ENCODE data around the gene SLC47A2. TPM values are rescaled to one million over a fixed set of nuclear protein-coding genes. Genes with fewer than 3 reads are reported as not detected.
"Not testable (repeated sequence)": the region's sequence is repeated elsewhere in the genome, so short reads cannot be mapped to it uniquely, and the experiment has no call there.

Gene SLC47A2
- total RNA-seq, 1 donor from 2014 or later, result not detected

- H3K9me3 Mint-ChIP-seq (ENCODE audit: unreplicated experiment), result no peaks in the 10 kb centered on the region
- H3K4me3 Mint-ChIP-seq (ENCODE audit: unreplicated experiment), result no peak overlapping the region
- peaks cover 14% of the 10 kb centered on the region for H3K36me3 Mint-ChIP-seq (ENCODE audit: low read depth, unreplicated experiment)
- DNase-seq (ENCODE audit: low spot score), result no peak
- no peaks in the 10 kb centered on the region for H3K27me3 Mint-ChIP-seq (ENCODE audit: unreplicated experiment)
- H3K4me1 Mint-ChIP-seq (ENCODE audit: unreplicated experiment), result no peaks in the 10 kb centered on the region
- no peak overlapping the region for H3K27ac Mint-ChIP-seq (ENCODE audit: unreplicated experiment)
- TF ChIP-seq CTCF (IDR thresholded peaks at IDR 0.05; ENCODE audit: unreplicated experiment), result no peak
Measured at GRCh38 chr17:19670908-19671307, 45.5 kb downstream of the SLC47A2 start.

DNA sequence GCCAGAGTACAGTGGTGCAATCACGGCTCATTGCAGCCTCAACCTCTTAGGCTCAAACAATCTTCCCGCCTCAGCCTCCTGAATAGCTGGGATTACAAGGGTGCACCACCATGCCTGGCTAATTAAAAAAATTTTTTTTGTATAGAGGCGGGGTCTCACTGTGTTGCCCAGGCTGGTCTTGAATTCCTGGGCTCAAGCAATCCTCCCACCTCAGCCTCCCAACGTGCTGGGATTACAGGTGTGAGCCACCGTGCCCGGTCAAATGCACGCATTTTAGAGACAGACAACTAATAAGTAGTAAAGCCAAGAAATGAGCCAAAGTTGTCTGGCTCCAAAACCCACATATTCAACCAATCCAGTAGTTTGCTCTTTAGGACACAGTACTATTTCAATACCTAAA, 46.7 kb downstream of the SLC47A2 start:
- H3K4me3 Mint-ChIP-seq (ENCODE audit: unreplicated experiment); H3K9me3 Mint-ChIP-seq (ENCODE audit: unreplicated experiment); DNase-seq (ENCODE audit: low spot score); H3K27ac Mint-ChIP-seq (ENCODE audit: unreplicated experiment); H3K36me3 Mint-ChIP-seq (ENCODE audit: low read depth, unreplicated experiment); H3K27me3 Mint-ChIP-seq (ENCODE audit: unreplicated experiment); H3K4me1 Mint-ChIP-seq (ENCODE audit: unreplicated experiment): not testable (repeated sequence)

DNA sequence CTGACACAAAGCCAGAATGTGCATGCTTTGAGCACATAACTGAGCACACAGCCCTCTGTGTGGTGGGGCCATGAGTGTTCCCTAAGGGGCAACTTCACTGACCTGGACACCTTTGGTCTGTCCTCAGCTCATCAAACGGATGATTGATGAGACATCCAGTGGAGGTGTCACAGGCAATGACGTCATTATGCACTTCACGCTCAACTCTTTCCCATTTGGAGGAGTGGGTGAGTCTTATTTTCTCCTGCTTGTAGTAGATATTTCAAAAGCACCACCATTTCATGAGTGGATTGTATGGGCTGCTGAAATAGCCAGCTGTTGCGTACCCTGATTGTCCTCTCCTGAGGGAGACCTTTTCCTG, 51.6 kb downstream of the SLC47A2 start:
- Mint-ChIP-seq H3K36me3 (ENCODE audit: low read depth, unreplicated experiment) (no peaks in the 10 kb centered on the region), H3K27me3 (ENCODE audit: unreplicated experiment) (no peaks in the 10 kb centered on the region), H3K27ac (ENCODE audit: unreplicated experiment) (no peak overlapping the region), H3K4me3 (ENCODE audit: unreplicated experiment) (no peak overlapping the region), H3K4me1 (ENCODE audit: unreplicated experiment) (no peaks in the 10 kb centered on the region), H3K9me3 (ENCODE audit: unreplicated experiment) (no peaks in the 10 kb centered on the region)
- no peak for TF ChIP-seq CTCF (IDR thresholded peaks at IDR 0.05; ENCODE audit: unreplicated experiment)
- no peak for DNase-seq (ENCODE audit: low spot score)

GRCh38 chr17:19664136-19664820, 52.1 kb downstream of the SLC47A2 start:
- DNase-seq (ENCODE audit: low spot score), result no peak

GRCh38 chr17:19663097-19663496, 53.3 kb downstream of the SLC47A2 start:
- Mint-ChIP-seq H3K4me3 (ENCODE audit: unreplicated experiment) (no peak overlapping the region), H3K36me3 (ENCODE audit: low read depth, unreplicated experiment) (peaks cover 1% of the 10 kb centered on the region), H3K4me1 (ENCODE audit: unreplicated experiment) (no peaks in the 10 kb centered on the region), H3K27me3 (ENCODE audit: unreplicated experiment) (no peaks in the 10 kb centered on the region), H3K9me3 (ENCODE audit: unreplicated experiment) (no peaks in the 10 kb centered on the region), H3K27ac (ENCODE audit: unreplicated experiment) (no peak overlapping the region)
- DNase-seq (ENCODE audit: low spot score), result no peak
- TF ChIP-seq CTCF (IDR thresholded peaks at IDR 0.05; ENCODE audit: unreplicated experiment), result no peak

More at GRCh38 chr17:19664136-19664820, 52.1 kb downstream of the SLC47A2 start:
- no peaks in the 10 kb centered on the region for H3K27me3 Mint-ChIP-seq (ENCODE audit: unreplicated experiment)
- no peaks in the 10 kb centered on the region for H3K9me3 Mint-ChIP-seq (ENCODE audit: unreplicated experiment)
- no peak for TF ChIP-seq CTCF (IDR thresholded peaks at IDR 0.05; ENCODE audit: unreplicated experiment)
- no peak overlapping the region for H3K27ac Mint-ChIP-seq (ENCODE audit: unreplicated experiment)
- no peaks in the 10 kb centered on the region for H3K36me3 Mint-ChIP-seq (ENCODE audit: low read depth, unreplicated experiment)
- H3K4me1 Mint-ChIP-seq (ENCODE audit: unreplicated experiment), result no peaks in the 10 kb centered on the region
- no peak overlapping the region for H3K4me3 Mint-ChIP-seq (ENCODE audit: unreplicated experiment)

Data from endothelial cell (in vitro differentiated cells).